GM19328 (cell line): Measurements from ENCODE around the gene KDM3B.
A peak's percentile ranks its signal among the peaks of the same experiment; 100 is the strongest.
"Not testable (repeated sequence)": the region's sequence is repeated elsewhere in the genome, so short reads cannot be mapped to it uniquely, and the experiment has no call there.

ENCODE experiments used
- ATAC-seq: cut with Tn5 transposase; IDR thresholded peaks from one replicate; pipeline ENCODE4 v1.9.1; 2021; ENCODE audit warnings: mild to moderate bottlenecking, moderate library complexity; ENCODE audit not compliant: unreplicated experiment

Gene KDM3B

DNA sequence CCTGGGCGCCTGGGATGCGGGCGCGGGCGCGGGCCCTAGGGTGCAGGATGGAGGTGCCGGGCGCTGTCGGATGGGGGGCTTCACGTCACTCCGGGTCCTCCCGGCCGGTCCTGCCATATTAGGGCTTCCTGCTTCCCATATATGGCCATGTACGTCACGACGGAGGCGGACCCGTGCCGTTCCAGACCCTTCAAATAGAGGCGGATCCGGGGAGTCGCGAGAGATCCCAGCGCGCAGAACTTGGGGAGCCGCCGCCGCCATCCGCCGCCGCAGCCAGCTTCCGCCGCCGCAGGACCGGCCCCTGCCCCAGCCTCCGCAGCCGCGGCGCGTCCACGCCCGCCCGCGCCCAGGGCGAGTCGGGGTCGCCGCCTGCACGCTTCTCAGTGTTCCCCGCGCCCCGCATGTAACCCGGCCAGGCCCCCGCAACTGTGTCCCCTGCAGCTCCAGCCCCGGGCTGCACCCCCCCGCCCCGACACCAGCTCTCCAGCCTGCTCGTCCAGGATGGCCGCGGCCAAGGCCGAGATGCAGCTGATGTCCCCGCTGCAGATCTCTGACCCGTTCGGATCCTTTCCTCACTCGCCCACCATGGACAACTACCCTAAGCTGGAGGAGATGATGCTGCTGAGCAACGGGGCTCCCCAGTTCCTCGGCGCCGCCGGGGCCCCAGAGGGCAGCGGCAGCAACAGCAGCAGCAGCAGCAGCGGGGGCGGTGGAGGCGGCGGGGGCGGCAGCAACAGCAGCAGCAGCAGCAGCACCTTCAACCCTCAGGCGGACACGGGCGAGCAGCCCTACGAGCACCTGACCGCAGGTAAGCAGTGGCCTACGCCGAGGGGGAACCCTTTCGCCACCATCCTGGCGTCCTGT is 113.0 kb downstream of the KDM3B start, which contains the start of gene EGR1:
TSS of gene EGR1 (plus strand) at position 219 of the 864 bp plus-strand sequence. CDS start at position 502, 283 bp downstream.
- peak; percentile 51 for ATAC-seq

DNA sequence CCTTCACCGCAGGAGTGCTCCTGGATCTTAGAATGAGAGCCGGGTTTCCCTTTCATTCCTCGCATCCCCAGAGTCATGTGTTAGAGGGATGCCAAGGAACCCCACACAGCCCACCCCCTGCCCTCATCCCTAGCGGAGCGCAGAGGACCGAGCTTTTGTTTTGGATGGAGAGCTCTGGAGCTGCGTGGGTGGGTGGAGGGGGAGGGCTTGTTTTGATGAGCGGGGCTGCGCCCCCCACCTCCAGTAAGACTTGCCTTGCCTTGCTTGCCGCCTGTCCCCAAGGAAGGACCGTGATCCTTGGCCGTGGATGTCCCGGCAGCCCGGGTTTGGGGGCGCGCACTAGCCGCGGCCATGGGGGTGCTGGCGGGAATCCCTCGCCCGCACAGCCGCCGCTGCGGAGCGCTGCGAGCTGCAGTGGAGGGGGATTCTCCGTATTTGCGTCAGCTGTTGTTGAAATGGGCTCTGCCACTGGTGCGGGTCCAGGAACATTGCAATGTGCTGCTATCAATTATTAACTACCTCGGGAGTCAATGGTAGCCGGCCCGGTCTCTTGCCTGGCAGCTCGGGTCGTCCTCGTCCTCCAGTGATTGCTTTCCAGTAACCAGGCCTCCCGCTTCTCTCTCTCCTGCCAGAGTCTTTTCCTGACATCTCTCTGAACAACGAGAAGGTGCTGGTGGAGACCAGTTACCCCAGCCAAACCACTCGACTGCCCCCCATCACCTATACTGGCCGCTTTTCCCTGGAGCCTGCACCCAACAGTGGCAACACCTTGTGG is 113.8 kb downstream of the KDM3B start:
- ATAC-seq, result no peak

DNA sequence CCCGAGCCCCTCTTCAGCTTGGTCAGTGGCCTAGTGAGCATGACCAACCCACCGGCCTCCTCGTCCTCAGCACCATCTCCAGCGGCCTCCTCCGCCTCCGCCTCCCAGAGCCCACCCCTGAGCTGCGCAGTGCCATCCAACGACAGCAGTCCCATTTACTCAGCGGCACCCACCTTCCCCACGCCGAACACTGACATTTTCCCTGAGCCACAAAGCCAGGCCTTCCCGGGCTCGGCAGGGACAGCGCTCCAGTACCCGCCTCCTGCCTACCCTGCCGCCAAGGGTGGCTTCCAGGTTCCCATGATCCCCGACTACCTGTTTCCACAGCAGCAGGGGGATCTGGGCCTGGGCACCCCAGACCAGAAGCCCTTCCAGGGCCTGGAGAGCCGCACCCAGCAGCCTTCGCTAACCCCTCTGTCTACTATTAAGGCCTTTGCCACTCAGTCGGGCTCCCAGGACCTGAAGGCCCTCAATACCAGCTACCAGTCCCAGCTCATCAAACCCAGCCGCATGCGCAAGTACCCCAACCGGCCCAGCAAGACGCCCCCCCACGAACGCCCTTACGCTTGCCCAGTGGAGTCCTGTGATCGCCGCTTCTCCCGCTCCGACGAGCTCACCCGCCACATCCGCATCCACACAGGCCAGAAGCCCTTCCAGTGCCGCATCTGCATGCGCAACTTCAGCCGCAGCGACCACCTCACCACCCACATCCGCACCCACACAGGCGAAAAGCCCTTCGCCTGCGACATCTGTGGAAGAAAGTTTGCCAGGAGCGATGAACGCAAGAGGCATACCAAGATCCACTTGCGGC is 114.6 kb downstream of the KDM3B start:
- no peak for ATAC-seq

DNA sequence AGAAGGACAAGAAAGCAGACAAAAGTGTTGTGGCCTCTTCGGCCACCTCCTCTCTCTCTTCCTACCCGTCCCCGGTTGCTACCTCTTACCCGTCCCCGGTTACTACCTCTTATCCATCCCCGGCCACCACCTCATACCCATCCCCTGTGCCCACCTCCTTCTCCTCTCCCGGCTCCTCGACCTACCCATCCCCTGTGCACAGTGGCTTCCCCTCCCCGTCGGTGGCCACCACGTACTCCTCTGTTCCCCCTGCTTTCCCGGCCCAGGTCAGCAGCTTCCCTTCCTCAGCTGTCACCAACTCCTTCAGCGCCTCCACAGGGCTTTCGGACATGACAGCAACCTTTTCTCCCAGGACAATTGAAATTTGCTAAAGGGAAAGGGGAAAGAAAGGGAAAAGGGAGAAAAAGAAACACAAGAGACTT is 115.2 kb downstream of the KDM3B start:
- no peak for ATAC-seq

DNA sequence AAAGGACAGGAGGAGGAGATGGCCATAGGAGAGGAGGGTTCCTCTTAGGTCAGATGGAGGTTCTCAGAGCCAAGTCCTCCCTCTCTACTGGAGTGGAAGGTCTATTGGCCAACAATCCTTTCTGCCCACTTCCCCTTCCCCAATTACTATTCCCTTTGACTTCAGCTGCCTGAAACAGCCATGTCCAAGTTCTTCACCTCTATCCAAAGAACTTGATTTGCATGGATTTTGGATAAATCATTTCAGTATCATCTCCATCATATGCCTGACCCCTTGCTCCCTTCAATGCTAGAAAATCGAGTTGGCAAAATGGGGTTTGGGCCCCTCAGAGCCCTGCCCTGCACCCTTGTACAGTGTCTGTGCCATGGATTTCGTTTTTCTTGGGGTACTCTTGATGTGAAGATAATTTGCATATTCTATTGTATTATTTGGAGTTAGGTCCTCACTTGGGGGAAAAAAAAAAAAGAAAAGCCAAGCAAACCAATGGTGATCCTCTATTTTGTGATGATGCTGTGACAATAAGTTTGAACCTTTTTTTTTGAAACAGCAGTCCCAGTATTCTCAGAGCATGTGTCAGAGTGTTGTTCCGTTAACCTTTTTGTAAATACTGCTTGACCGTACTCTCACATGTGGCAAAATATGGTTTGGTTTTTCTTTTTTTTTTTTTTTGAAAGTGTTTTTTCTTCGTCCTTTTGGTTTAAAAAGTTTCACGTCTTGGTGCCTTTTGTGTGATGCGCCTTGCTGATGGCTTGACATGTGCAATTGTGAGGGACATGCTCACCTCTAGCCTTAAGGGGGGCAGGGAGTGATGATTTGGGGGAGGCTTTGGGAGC is 115.9 kb downstream of the KDM3B start:
- no peak for ATAC-seq

DNA sequence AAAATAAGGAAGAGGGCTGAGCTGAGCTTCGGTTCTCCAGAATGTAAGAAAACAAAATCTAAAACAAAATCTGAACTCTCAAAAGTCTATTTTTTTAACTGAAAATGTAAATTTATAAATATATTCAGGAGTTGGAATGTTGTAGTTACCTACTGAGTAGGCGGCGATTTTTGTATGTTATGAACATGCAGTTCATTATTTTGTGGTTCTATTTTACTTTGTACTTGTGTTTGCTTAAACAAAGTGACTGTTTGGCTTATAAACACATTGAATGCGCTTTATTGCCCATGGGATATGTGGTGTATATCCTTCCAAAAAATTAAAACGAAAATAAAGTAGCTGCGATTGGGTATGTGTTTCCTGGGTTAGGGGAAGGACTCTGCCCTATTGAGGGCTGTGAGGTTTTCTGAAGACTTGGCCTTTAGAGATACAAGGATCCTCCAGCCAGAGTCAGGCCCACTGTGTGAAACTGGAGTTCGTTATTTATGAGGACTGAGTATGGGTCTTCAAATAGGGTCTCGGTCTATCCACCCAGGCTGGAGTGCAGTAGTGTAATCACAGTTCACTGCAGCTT is 116.6 kb downstream of the KDM3B start:
- ATAC-seq, result no peak

DNA sequence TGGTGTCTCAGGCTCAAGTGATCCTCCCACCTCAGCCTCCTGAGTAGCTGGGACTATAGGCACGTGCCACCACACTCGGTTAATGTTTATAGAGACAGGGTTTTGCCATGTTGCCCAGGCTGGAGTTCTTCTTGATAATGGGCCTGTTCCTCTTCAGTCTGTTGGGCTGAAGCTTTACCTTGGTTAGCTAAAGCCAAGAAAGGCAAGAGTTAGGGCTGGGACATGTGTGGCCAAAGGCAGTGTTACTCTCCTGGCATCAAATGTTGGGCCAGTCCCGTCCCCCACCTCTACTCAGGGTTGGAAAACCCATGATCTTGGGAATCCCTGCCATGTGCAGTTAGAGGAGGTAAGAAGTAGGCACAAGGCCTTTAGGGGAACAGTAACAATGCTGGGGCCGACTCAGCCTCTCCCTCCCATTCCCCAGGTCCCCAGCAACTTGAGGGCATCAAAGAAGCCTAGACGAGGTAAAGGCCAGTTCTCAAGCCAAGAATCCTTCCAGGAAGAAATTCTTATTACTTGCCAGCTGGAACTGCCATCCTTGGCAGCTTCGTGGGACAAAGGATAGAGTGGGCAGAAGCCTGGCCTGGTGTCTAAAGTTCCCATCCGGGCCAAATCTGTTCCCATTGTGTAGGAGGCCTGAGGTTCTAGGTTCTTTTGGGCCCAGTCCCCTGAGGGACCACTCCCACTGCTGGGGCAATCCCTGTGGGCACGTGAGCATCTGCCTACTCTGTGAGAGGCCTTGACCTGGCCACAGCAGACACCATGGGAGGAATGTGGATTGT is 117.2 kb downstream of the KDM3B start:
- no peak for ATAC-seq

DNA sequence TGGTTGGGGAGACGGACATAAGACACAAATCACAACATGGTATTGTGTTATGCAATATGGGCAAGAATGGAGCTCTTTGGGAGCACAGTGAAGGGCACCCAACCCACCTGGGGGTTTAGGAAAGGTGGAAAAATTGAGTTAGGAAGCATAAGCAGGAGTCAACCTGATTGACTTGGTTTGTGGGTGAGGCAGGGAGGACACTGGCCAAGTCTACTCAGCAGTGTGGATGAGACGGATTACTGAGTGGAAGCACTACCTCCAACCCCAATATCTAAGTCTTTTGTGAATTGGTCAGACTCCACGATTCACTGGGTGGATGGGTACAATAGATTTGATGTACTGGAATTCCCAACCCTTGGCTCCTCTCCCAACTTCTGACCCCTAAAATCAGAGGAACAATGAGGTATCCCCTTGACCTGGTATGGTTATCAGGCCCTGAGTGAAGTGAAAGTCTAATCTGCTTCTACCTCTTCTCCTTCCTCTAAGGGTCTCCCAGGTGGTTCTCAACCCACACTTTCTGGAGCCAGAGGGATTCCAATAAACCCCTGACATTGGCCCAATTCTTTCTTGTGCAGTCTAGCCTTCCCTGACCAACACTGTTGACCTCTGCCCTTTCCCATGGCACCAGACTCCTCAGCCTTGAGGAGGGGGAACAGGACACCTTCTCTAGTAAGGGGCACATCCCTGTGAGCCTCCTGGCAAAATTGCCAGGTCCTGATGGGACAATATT is 118.0 kb downstream of the KDM3B start:
- no peak for ATAC-seq

DNA sequence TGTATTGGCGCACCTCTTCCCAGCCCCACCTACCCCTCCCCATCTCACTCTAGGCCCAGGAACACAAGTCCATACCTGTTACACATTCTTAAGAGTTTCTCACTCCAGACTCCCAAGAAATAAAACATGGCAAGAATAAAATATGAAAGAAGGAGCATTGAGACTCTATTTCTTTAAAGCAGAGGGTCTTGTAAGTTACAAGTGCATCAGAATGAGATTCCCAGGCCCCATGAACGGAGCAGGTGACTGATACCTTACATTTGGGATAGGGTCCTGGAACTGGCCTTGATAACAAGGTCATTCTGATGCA is 118.5 kb downstream of the KDM3B start:
- no peak for ATAC-seq

DNA sequence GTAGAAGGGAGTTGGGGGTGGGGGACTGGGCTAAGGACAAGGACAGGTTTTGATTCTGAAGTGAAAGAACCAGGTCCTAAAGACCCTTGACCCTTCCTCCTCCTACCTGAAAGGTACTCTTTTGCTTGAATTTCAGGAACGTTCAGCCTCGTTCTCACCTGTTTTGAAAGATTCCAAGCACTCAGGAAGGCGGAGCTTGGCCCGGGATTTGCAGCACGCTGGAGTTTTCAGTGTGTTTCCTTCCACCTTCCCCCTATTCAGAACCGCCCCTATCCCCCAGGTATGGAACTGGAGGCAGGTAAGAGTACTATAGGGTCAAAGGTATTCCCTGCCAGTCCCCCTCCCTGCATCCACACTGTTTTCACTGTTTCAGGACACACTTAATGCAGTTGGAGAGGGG is 119.9 kb downstream of the KDM3B start:
- no peak for ATAC-seq

DNA sequence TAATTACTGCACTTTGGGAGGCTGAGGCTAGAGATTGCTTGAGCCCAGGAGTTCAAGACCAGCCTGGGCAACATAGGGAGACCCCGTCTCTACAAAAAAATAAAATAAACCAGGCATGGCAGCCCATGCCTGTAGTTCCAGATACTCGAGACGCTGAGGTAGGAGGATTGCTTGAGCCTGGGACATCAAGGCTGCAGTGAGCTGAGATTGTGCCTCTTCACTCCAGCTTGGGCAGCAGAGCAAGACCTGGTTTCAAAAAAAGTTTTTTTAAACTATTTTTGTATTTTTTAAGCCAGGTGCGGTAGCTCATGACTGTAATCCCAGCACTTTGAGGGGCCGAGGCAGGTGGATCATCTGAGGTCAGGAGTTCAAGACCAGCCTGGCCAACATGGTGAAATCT is 120.7 kb downstream of the KDM3B start:
- not testable (repeated sequence) for ATAC-seq

DNA sequence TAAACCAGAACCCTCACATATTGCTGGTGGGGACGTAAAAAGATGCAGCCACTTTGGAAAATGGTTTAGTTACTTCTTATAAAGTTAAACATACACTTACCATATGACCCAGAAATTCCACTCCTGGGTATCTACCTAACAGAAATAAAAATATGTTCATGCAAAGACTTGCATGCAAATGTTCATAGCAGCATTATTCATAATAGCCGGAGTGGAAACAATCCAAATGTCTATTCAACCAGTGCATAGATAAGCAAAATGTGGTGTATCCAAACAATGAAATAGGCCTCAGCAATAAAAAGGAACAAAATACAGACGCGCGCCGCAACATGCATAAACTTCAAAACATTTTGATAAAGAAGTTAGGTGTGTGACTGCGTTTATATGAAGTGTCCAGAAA is 124.4 kb downstream of the KDM3B start:
- no peak for ATAC-seq

DNA sequence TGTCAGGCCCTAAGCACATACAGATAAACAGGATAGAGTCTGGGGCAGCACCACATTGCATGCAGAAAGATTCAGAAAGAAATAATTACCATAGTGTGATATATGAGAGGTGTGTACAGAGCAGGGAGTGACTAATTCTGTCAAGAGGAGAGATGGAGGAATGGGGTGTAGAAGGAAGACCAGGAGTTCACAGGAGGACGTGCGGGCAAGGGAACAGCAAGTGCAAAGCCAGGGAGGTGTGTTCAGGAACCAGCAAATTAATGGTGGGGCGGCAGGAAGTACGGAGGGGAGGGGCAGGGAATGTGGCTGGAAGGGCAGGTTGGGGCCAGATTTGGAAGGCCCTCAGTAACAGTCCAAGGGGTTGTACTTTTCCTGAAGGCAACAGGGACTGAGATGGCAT is 130.2 kb downstream of the KDM3B start:
- ATAC-seq, result no peak
